Activated CD4-positive, alpha-beta T cell treated with anti-CD3 and anti-CD28 coated beads for 48 hours (primary cell): ENCODE results near the gene AACS.
"Not testable (repeated sequence)": the region's sequence is repeated elsewhere in the genome, so short reads cannot be mapped to it uniquely, and the experiment has no call there.

ENCODE experiments used
- DNase-seq: peaks from one replicate; pipeline ENCODE4 v3.0.0-alpha.2; 2020

AACS gene

DNA sequence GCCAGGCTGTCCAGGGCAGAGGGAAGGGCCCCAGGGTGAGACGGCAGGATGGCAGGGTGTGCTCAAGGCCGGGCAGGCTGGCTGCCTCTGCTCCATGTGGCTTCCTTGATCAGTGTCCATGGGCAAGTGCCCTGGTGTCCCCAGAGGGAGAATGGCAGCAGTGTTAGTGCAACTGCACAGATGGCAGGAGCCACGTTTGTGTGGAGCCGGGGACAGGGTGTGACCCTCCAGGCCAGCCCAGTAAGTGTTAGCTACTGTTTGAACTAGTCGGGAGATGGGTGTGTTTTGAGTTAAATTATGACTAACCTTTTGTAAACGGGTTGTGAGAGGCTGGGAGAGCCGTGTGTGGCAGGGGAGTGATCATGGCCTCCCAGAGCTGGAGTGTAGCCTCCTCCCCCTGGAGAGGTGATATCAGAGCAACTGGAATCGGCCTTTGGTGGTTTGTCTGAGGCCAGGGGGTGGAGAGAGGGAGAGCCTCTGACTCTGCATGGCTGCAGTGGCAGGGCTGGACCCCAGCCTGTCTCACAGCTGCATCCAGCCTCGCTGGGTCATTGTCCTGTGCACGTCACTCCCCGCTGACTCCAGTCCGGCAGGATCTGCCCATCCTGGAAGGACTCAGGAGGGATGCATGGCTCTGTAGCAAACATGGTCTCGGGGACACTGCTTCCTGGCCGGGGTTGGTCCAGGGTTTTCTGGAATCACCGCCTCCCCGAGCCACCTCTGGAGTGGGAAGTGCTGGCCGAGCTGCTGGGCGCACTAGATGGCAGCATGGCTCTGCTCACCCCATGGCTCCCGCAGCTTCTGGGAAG lies 27.8 kb downstream of the AACS start:
- DNase-seq, result no peak

DNA sequence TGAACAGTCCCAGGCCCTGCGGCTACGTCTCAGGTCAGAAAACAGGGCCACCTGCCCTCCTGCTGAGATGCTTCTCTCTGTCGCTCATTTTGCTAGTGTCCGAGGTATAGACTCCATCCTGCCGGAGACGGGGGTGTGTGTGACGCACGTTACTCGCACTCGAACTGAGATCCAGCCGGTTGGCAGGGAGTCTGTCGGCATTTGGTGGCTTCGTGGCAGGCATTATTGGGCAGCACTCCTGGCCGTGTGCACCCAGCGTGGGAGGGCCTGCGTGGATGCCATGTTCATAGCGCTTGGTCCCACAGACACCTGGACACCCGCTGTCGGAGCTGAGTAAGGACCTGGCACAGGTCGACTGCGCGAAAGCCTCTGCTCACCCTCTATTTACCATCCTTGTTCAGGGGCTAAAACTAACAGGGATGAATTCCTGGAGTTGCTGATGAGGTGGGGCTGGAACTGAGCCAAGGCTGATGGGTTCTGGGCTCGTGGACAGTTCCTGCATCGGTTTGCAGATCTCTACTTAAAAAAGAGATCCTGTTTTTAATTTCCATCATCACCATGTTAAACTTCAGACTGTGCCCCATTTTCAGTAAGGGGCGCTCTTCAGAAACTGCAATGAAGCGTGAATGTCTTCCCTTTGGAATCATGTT lies 28.6 kb downstream of the AACS start:
- no peak for DNase-seq

DNA sequence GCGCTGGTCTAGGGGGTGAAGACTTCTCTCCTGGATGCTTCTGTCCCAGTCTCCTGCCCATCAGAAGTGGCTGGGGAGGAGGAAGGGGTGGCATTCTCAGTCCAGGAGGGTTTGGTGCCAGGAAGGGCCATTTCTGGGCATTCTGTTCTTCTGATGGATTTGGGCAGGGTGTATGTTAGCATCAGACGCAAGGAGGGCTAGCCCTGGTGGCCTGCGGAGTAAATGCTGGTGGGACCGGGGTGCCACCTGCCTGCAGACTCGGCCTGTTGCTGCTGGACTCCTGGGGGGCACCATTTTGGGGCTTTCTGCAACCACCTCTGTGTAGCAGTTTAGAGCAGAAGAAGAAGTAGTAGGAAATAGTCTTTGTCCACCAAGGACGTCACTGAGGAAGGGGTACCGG lies 31.7 kb downstream of the AACS start:
- no peak for DNase-seq

DNA sequence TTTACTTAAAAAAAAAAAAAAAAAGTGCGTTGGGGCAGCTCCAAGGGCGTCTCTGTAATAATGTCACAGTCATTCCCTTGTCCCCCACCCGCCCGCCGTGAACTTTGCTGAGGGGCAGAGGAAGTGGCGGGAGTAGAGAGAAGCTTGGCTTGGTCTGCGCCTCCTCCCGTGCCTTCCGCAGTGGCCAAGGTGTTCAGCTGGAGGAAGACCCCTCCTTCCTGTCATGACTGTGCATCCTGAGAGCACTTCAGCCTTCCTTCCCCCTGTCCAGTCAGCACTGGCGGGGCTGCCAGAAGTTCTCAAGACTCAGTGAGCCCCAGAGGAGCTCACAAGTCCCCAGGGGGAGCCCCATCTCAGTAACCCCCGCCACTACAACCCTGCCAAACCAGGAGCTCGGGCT lies 32.2 kb downstream of the AACS start:
- no peak for DNase-seq

DNA sequence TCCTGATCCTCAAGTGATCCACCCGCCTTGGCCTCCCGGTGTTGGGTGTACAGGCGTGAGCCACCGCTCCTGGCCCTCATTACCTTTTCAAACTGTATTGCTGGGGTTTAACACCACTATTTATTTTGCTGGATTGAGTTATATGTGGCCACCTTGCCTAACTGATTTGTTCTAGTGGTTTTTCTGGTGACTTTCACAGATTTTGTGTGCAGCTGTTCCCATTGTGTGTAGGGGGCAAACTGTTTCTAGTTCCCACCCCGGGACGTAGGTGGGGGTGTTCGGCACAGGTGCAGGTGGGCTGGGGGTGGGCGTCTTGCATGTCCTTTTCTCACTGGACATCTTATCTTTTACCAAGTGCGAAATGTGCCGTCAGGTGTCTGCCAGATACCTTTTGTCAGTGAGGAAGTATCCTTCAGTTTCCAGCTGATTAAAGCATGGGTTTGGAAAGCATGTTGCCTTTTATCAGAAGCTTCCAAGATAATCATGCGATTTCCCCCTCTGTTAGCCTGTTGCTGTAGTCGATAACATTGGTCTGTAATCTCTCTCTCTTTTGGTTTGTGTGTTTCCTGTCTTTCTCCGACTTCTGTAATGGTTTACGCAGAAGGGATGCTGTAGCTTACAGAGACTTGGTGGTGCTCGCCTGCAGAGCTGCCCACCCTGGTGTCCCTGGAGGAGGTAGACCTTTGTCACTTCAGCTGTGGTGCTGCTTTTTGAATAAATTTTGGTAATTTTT lies 33.6 kb downstream of the AACS start:
- no peak for DNase-seq

DNA sequence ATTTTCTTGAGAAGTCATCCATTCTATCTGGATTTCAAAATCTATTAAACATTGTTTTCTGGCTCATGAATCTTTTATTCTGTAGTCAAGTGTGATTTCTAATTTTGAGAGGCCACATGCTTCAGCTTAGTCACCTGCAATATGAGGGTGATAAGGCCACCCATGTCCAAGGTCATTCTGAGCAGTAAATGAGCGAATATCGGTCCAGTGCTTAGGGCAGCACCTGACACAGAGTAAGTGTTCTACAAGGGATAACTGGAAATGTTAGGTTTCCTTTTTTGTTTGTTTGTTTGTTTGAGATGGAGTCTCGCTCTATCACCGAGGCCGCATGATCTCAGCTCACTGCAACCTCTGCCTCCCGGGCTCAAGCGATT lies 34.2 kb downstream of the AACS start:
- DNase-seq, result no peak

DNA sequence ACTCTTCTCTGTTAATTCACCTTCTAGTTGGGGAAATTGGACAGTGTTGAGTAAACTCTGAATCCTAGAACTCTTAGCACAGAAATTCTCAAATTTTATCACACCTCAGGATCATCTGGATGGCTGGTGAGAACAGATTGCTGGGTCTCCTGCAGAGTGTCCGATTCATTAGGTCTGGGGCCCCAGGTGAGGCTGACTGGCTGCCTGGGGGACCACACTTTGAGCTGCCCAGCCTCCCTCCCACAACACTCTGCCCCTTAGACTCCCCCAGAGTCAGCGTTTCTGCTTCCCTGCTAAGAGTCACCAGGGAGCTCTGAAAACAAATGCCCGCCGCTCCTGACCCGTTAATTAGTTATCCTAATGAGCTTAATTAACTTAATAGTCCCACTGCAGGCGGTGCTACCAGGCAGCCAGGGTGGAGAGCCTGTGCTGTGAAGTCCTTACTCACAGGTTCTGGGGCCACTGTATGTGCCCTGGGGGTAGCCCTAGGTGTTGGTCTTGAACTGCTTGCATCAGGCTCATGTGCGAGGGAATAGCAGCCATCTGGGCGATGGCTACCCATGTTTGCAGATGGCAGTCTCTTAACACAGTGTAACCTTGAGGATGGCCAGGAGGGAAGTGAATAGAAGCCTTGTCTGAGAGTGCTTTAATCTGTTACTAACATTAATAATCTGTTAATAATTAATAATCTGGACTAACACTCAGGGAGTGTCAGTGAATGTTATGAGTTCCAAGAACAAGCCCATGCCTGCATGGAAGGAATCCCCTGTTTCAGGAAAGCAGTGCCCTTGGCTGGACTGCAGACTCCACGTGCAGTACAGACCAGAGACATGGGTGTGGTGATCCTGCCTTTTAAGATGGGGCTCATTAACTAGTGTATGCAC lies 35.6 kb downstream of the AACS start:
- DNase-seq, result no peak

DNA sequence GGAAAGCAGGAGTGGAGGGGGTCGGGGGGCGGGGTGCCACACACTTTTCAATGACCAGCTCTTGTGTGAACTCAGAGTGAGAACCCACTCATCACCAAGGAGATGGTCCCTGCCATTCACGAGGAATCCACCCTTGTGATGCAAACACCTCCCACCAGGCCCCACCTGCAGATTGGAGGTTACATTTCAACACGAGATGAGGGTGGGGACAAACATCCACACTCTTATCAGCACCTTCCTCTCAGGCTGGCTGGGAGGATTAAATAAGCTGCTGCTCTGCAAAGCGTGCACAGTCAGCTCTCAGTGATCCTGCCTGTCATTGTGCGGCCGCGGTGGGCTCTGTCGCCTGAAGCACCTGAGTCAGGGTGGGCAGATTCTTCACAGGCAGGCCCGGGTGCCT lies 39.7 kb downstream of the AACS start:
- DNase-seq, result no peak

DNA sequence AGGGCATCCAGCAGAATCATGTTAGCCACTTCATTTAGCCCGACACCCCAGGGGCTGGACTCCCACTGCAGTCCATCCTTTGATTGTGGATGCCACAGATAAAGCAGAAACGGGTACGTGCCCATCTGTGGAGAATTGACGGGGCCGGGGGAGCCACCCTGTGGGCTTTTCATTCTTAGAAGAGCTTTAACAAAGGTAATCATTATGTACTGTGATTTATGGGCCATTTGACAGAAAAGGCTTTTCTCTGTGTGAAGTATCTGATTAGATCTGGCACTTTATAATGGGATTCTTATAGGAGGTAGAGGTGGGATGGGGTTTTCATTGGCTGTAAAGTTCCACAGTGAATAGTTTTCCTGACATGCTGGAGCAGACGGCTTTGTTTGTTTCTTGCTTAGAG lies 40.4 kb downstream of the AACS start:
- DNase-seq, result no peak

DNA sequence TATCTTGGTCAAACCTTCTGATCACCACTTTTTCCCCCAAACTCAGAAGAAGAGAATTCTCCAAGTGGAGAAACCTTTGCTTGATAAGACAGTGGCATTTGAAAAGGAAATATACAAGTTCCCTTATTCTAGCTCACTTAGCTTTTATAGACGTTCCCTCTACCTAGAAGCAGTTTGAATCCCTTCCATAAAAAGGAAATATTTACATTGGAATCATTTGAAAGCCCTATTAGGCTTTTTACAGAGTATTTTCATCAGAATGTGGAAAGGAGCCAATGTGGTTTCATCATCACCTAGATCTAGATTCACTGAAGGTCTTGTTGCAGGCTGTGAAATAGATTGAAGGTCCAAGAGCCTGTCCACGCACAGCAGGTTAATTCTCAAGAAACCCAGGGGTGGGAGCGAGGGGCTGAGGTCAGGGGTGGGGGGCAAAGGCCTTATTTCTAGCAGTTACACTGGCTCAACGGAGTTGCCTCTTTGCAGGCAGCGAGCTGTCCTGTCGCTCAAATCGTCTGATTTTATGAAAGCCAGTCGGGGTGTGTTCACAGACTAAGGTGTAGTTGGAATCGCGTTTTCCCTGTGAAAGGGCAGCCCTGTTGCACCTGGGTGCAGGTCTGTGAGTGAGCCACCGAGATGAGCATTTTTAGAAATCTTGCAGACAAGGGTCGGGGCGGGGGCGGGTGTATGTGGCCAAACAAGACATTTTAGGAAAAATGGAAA lies 45.6 kb downstream of the AACS start:
- DNase-seq, result no peak

DNA sequence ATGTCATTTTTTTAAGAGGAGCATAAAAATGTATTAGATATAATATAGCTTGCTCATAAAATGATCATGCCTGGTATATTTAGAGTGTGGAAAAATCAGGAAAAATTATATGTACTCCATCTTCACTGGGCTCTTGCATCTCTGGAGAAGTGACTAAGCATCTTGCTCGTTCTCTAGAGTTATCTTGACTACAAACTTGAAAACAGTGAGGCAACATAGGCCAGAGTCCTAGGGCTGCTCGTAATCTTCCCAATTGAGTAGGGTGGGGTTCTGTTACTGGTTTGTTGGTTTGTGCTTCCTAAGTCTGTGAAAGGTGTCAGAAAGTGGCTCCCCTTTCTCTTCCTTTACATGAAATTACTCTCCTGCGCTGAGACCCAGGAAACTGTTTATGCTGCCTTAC lies 46.2 kb downstream of the AACS start:
- no peak for DNase-seq

DNA sequence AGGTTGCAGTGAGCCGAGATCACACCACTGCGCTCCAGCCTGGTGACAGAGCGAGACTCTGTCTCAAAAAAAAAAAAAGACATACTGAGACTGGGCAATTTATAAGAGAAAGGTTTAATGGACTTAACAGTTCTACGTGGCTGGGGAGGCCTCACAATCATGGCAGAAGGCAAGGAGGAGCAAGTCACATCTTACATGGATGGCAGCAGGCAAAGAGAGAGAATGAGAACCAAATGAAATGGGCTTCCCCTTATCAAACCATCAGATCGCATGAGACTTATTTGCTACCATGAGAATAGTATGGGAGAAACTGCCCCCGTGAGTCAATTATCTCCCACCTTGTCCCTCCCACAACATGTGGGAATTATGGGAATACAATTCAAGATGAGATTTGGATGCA lies 47.4 kb downstream of the AACS start:
- DNase-seq, result not testable (repeated sequence)

DNA sequence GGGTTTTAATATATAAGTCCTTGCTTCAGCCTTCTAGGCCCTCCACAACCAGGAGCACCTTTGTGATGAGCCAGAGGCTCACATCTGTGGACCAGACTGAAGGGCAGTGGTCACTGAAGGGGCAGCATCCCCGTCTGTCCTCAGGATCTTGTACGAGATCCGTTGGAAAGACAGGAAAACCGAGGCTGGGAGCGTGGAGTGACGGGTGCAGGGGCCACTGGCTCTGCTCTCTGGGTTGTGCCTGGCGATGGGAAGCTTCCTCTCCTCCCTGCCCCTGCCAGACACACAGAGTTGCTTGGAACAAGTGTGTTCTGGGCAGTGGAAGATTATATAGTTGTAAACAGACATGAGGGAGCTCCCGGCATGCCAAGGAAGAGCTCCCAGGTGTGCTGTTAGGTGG lies 48.0 kb downstream of the AACS start:
- no peak for DNase-seq

DNA sequence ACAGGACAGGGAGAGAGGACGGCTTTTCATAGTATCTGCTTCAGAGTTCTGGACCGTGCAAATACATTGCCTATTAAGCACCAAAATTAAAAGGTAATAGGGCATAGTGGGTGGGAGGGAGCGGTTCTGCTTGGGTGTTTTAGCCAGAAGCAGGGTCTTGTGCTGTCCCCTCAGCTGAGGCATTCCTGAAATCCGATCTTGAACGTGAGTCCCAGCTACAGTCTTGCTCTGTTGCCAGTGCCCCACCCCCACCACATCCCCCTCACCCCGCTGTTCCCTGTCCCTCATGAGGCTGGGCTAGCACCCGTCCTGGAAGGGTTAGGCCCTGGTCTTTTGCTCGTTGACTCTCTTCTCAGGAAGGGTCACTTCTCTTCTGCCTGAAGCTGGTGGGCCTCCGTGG lies 48.6 kb downstream of the AACS start:
- no peak for DNase-seq

DNA sequence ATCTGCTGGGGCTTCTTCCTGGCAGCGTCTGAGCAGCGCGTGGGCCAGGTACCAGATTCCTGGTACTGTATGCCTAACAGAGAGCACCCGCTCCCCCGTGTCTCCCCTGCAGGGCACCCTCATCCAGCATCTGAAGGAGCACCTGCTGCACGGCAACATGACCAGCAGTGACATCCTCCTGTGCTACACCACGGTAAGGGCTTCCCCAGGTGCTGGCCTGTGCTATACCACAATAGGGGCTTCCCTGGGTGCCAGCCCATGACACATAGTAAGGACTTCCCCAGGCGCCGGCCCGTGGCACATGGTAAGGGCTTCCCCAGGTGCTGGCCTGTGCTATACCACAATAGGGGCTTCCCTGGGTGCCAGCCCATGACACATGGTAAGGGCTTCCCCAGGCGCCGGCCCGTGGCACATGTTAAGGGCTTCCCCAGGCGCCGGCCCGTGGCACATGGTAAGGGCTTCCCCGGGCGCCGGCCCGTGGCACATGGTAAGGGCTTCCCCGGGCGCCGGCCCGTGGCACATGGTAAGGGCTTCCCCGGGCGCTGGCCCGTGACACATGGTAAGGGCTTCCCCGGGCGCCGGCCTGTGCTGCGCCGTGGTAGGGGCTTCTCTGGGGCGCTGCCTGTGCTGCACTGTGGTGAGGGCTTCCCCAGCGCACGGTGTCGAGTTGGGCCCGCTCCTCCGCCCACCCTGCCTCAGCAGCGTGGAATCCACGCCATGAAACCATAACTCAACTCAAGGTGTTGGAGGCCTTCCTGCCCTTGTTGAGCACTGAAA lies 49.3 kb downstream of the AACS start:
- DNase-seq, result peak; percentile 8

DNA sequence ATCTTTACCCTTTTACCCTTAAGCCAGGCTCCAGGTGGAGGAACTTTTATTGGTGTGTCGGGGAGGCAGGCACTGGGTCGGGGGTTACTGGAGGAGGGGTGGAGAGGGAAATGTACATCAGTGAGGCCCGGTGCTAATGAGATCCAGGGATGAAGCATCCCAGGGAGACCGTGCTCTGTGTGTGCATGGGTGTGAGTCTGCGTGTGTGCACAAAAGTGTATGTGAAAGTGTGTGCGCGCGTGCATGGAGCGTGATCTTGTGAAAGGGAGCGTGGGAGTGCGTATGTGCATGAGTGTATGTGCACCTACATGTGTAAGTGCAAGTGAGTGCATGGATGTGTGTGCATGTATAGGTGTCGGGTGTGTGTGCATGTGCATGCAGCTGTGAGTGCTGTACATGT lies 55.3 kb downstream of the AACS start:
- no peak for DNase-seq

DNA sequence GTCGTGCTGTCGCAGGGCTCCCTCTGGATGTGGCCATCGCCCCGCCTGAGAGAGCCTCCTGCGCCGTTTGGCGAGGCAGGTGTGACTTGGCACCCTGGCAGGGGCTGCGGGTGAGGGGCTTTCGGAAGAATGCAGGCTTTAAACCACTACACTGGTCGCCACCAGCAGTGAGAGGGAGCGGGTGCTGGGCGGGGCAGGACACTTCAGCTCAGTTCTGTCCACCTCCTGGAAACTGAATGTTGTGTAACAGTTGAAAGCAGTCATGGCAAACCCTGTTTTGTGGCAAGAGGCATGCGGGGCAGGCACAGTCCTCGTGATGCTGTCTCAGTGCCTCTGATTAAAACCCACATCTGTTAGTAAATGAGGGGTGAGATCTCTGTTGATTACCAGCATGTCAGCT lies 55.9 kb downstream of the AACS start:
- DNase-seq, result no peak

DNA sequence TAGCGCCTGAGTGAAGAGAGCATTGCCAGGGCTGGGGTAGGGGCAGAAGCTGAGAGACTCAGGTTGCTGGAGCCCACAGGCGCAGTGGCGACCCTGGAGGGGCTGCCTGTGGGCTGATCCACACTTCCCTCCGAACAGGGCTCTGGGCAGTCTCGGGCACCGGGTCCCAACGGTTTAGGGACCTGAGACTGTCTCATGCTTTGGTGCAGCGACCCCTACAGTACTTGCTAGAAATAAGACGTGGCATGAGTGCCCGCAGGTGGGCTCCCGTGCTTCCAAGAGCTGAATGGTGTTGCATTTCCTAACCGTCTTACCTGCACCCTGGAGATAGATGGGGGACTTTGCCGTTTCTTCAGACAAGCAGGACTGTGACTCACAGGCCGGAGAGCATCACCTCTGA lies 57.4 kb downstream of the AACS start:
- no peak for DNase-seq

DNA sequence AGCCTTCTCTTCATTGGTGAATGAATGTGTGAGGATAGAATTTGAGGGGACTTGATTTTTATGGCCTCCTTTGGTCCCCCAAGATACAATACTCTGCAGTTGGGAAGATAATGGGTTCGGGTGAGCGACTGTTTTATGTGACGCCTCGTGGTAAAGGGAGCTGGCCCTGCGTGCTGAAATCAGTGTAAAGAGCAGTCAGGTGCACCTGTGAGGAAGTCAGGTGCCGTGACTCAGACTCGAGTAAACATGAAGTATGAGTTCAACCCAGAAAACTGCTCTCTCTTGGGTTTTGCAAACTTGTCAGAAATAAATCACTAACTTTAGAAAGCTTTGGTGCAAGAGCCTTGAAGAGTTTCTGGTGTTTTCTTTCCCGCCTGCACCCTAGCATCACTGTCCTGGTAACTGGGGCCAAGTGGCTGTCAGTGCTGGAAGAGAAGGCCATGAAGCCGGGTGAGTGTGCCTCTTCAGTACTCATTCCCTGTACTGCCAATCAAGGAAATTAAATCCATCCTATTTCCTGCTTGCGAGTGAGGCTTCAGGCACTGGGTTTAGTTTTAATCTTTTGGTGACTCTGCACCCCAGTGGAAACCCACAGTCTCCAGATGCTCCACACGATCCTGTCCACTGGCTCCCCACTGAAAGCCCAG lies 59.2 kb downstream of the AACS start:
- DNase-seq, result no peak

DNA sequence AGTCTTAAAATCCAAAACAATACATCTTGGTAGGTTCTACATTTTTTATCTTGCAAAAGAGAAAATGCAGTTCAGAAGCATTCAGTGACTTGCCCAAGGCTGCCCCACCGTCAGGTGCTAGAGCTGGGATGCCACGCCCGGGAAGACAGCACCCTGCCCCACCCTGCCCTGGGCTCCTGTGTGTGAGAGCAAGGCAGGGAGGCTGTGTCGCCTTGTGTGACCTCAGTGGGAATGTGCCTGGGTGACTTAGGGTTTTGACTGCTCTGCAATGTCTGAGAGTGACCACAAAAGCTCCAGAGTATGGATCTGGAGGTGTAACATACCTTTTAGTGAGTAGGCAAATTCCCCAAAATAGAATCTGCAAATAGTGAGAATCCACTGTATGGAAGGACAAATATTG lies 60.0 kb downstream of the AACS start:
- no peak for DNase-seq
